ENCODE measurements around the gene PDGFD.

DNA sequence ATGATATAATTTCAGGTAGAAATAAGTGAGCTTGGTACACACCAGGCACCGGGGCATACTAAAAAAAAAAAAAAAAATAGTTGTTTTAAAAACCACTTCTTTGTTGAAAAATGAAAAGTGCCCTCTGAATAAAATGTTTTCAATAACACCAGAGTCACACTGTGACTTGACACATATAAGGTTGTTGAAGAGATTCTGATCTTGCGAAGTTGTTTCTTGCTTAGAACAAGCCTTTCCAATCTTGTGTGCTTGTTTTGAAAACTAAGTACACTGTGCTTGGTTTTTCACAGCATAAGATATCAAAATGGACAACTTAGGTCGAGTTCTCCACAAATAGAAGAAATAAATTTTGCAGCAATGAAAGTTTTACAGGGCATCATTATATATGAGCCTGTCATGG, 17.0 kb downstream of the PDGFD start:
- TF ChIP-seq CTCF (IDR thresholded peaks at IDR 0.05) (no peak), POLR2A (IDR thresholded peaks at IDR 0.05) (no peak)
